HCT116 (cell line): ENCODE results near the gene ASGR1. TPM values are rescaled to one million over a fixed set of nuclear protein-coding genes. Genes with fewer than 3 reads are reported as not detected.
A peak's percentile ranks its signal among the peaks of the same experiment; 100 is the strongest.

ENCODE experiments used
- ATAC-seq: fragments of 200-7000 bp; cut with Tn5 transposase; 2 replicates; pipeline ENCODE4 v1.9.1; 2020; ENCODE audit warnings: mild to moderate bottlenecking, moderate library complexity
- BruUV-seq: library from RNA; stranded (reverse); fragments of 400-500 nt; replicated peaks from 2 replicates; lab custom pipeline; 2021; lab: Mats Ljungman, UMichigan
- CTCF ChIA-PET: fragments of 300-600 bp; sonication (Branson Sonifier 250); formaldehyde crosslinking; loops from one replicate; lab custom pipeline; 2021; ENCODE audit warnings: antibody characterized with exemption; lab: Charles Lee
- POLR2A ChIA-PET: fragments of 300-600, 350-600 bp; sonication (Branson Sonifier 250); formaldehyde crosslinking; loops from one replicate; lab custom pipeline; 2021; ENCODE audit warnings: antibody characterized with exemption; lab: Charles Lee
- RAD21 ChIA-PET, 2 experiments: fragments of 300-600 bp; sonication (Branson Sonifier 250); formaldehyde crosslinking; loops; one replicate each; lab custom pipeline; 2023; ENCODE audit warnings: low total read pairs in 2 of 2; ENCODE audit not compliant: uncharacterized antibody in 2 of 2, unreplicated experiment in 2 of 2, low non-redundant PET in 1 of 2; lab: Charles Lee
- DNase-seq: peaks from one replicate; pipeline ENCODE4 v3.0.0-alpha.2; 2010; ENCODE audit warnings: low read depth, low spot score
- H2AFZ ChIP-seq: fragments of 200-600 bp; shearing (Covaris generic), sonication (generic); 2 replicates; pipeline ENCODE4 v1.6.1; 2017; ENCODE audit warnings: low read depth, mixed run types, mixed read lengths, antibody characterized with exemption, low read length; ENCODE audit not compliant: poor library complexity, severe bottlenecking
- H3K27ac ChIP-seq: 2 replicates; pipeline ENCODE4 v1.5.1; 2012; ENCODE audit warnings: low read depth, low read length
- H3K27me3 ChIP-seq: fragments of 200-600 bp; sonication (generic); 2 replicates; pipeline ENCODE4 v1.6.1; 2016; ENCODE audit warnings: mixed run types, low read length, mixed read lengths; ENCODE audit not compliant: insufficient read depth
- H3K36me3 ChIP-seq, 2 experiments: fragments of 200-500 bp in 1 of 2; fragments of 200-600 bp in 1 of 2; sonication (Bioruptor generic) in 1 of 2; sonication (generic) in 1 of 2; 2 replicates each; pipeline versions ENCODE4 v1.5.1 to v1.6.1; 2014 to 2016; ENCODE audit warnings: low read length in 2 of 2, inconsistent platforms in 1 of 2, mixed read lengths in 1 of 2, mixed run types in 1 of 2; ENCODE audit not compliant: insufficient read depth in 2 of 2, control insufficient read depth in 1 of 2
- H3K4me1 ChIP-seq, 2 experiments: fragments of 200-600 bp in 1 of 2; sonication (generic) in 1 of 2; 2 replicates each; pipeline versions ENCODE4 v1.5.1 to v1.6.1; 2012 to 2017; ENCODE audit warnings: low read length in 2 of 2, inconsistent platforms in 1 of 2, mild to moderate bottlenecking in 1 of 2, mixed read lengths in 1 of 2, mixed run types in 1 of 2, moderate library complexity in 1 of 2; ENCODE audit not compliant: insufficient read depth in 2 of 2, control insufficient read depth in 1 of 2
- H3K4me2 ChIP-seq: fragments of 200-600 bp; sonication (generic); 2 replicates; pipeline ENCODE4 v1.6.1; 2017; ENCODE audit warnings: mixed run types, low read length, mixed read lengths
- H3K4me3 ChIP-seq, 2 experiments: fragments of 200-600 bp in 1 of 2; sonication (generic) in 1 of 2; replicated peaks in 1 of 2; 2 replicates each; pipeline ENCODE4 v1.5.1; 2011 to 2016; ENCODE audit warnings: low read length in 2 of 2, control low read depth in 1 of 2, low read depth in 1 of 2, mild to moderate bottlenecking in 1 of 2, mixed read lengths in 1 of 2, mixed run types in 1 of 2
- H3K79me2 ChIP-seq: fragments of 200-600 bp; sonication (generic); 2 replicates; pipeline ENCODE4 v1.6.1; 2017; ENCODE audit warnings: mild to moderate bottlenecking, mixed run types, low read length, moderate library complexity, mixed read lengths; ENCODE audit not compliant: insufficient read depth
- H3K9ac ChIP-seq: fragments of 200-600 bp; sonication (generic); 2 replicates; pipeline ENCODE4 v1.6.1; 2016; ENCODE audit warnings: low read length, mixed read lengths
- H3K9me2 ChIP-seq: fragments of 200-600 bp; sonication (generic), shearing (Covaris generic); 2 replicates; pipeline ENCODE4 v1.6.1; 2017; ENCODE audit warnings: mixed run types, mild to moderate bottlenecking, moderate library complexity; ENCODE audit not compliant: insufficient read depth
- H3K9me3 ChIP-seq, 2 experiments: fragments of 200-500 bp in 1 of 2; fragments of 200-600 bp in 1 of 2; sonication (Bioruptor generic) in 1 of 2; sonication (generic) in 1 of 2; 2 replicates each; pipeline ENCODE4 v1.6.1; 2014 to 2017; ENCODE audit warnings: low read length in 2 of 2, mixed read lengths in 2 of 2, inconsistent platforms in 1 of 2, low read depth in 1 of 2, mild to moderate bottlenecking in 1 of 2, mixed run types in 1 of 2, moderate library complexity in 1 of 2; ENCODE audit not compliant: control insufficient read depth in 1 of 2, insufficient read depth in 1 of 2
- H4K20me1 ChIP-seq: fragments of 200-600 bp; sonication (generic), shearing (Covaris generic); 2 replicates; pipeline ENCODE4 v1.6.1; 2017; ENCODE audit warnings: mixed run types, mild to moderate bottlenecking, moderate library complexity; ENCODE audit not compliant: insufficient read depth
- CBX3 ChIP-seq: IDR thresholded peaks from 2 replicates; pipeline ENCODE4 v1.6.1; 2012; ENCODE audit warnings: low read depth
- EGR1 ChIP-seq: IDR thresholded peaks from 2 replicates; pipeline ENCODE4 v1.6.1; 2012; ENCODE audit warnings: low read depth
- EZH2 ChIP-seq: fragments of 200-600 bp; sonication (generic); IDR thresholded peaks from 2 replicates; pipeline ENCODE4 v1.6.1; 2017; ENCODE audit warnings: antibody characterized with exemption, mixed run types
- FOSL1 ChIP-seq: IDR thresholded peaks from 2 replicates; pipeline ENCODE4 v1.6.1; 2012; ENCODE audit warnings: low read depth
- JUND ChIP-seq: IDR thresholded peaks from 2 replicates; pipeline ENCODE4 v1.6.1; 2012
- RAD21 ChIP-seq: IDR thresholded peaks from 2 replicates; pipeline ENCODE4 v1.6.1; 2012; ENCODE audit warnings: low read depth, mild to moderate bottlenecking
- SIN3A ChIP-seq: IDR thresholded peaks from 2 replicates; pipeline ENCODE4 v1.6.1; 2012; ENCODE audit warnings: low read depth
- SRF ChIP-seq: IDR thresholded peaks from 2 replicates; pipeline ENCODE4 v1.6.1; 2012; ENCODE audit warnings: low read depth
- YY1 ChIP-seq: IDR thresholded peaks from 2 replicates; pipeline ENCODE4 v1.6.1; 2011; ENCODE audit warnings: low read length, low read depth, moderate library complexity, mild to moderate bottlenecking; ENCODE audit not compliant: insufficient replicate concordance; ENCODE audit errors: extremely low read depth
- ZFX ChIP-seq: fragments of 450-650 bp; IDR thresholded peaks from 2 replicates; pipeline ENCODE4 v1.6.1; 2017
- intact Hi-C: fragments of 100-400 bp; cut with micrococcal nuclease; formaldehyde crosslinking; loops from 2 replicates; pipeline ENCODE4 v1.10.0; 2022
- total RNA-seq: library from RNA; stranded (reverse); gene quantifications from one replicate; pipeline ENCODE4 v1.2.1, GENCODE V29; 2021; ENCODE audit not compliant: unreplicated experiment
- TF ChIP-seq, protein P1 (sequence below), 3 experiments: fragments of 200-600 bp in 1 of 3; sonication (generic) in 1 of 3; IDR thresholded peaks in 2 of 3; conservative IDR thresholded peaks in 1 of 3; 2 replicates each; pipeline ENCODE4 v1.5.1; 2012 to 2017; ENCODE audit warnings: low read depth in 2 of 3, low read length in 2 of 3, antibody characterized with exemption in 1 of 3, borderline replicate concordance in 1 of 3, control low read depth in 1 of 3, mild to moderate bottlenecking in 1 of 3, mixed read lengths in 1 of 3, mixed run types in 1 of 3, moderate library complexity in 1 of 3; ENCODE audit not compliant: insufficient read depth in 1 of 3
- TF ChIP-seq, protein P2 (sequence below): IDR thresholded peaks from 2 replicates; pipeline ENCODE4 v1.6.1; 2011; ENCODE audit warnings: mild to moderate bottlenecking, low read length, moderate library complexity; ENCODE audit not compliant: insufficient replicate concordance; ENCODE audit errors: extremely low read depth
- TF ChIP-seq, protein P3 (sequence below): IDR thresholded peaks from 2 replicates; pipeline ENCODE4 v1.6.1; 2012
- TF ChIP-seq, protein P4 (sequence below): IDR thresholded peaks from 2 replicates; pipeline ENCODE4 v1.6.1; 2012

ASGR1 gene
- total RNA-seq, 1 experiment from 2014 or later = 1.2 TPM

DNA sequence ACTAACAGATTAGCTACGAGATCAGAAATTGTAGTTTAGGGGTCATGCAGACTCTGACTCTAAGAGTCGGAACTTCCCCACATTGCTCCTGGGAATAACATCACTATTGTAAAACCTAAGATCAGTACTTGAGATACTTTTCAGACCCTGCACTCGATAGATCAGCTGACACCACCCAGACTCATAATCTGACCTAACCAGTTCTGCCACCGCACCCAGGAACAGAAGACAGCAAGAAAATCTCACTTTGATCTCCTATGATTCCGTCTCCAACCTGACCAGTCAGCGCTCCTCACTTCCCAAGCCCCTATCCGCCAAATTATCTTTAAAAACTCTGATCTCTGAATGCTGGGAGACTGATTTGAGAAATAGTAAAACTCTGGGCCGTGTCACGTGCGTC lies 37.3 kb downstream of the ASGR1 start:
- TF ChIP-seq, protein P1, sequence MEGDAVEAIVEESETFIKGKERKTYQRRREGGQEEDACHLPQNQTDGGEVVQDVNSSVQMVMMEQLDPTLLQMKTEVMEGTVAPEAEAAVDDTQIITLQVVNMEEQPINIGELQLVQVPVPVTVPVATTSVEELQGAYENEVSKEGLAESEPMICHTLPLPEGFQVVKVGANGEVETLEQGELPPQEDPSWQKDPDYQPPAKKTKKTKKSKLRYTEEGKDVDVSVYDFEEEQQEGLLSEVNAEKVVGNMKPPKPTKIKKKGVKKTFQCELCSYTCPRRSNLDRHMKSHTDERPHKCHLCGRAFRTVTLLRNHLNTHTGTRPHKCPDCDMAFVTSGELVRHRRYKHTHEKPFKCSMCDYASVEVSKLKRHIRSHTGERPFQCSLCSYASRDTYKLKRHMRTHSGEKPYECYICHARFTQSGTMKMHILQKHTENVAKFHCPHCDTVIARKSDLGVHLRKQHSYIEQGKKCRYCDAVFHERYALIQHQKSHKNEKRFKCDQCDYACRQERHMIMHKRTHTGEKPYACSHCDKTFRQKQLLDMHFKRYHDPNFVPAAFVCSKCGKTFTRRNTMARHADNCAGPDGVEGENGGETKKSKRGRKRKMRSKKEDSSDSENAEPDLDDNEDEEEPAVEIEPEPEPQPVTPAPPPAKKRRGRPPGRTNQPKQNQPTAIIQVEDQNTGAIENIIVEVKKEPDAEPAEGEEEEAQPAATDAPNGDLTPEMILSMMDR (IDR thresholded peaks at IDR 0.05 in 2 of 3, conservative IDR thresholded peaks at IDR 0.05 in 1 of 3; ENCODE audit: borderline replicate concordance in 1 of 3, insufficient read depth in 1 of 3, low read depth in 2 of 3, low read length in 2 of 3) = no peak
- BruUV-seq = no TSS peak
- Histone ChIP-seq H4K20me1 (no peaks in the 10 kb centered on the region), H3K4me3 (no peak overlapping the region), H3K4me2 (peak overlapping the region; percentile 36), H3K9ac (no peak overlapping the region), H3K36me3 (no peaks in the 10 kb centered on the region), H2AFZ (peak overlapping the region; percentile 78), H3K79me2 (no peaks in the 10 kb centered on the region), H3K4me1 (peaks cover 13 to 17% of the 10 kb centered on the region in 2 experiments), H3K27ac (no peak overlapping the region), H3K9me2 (no peaks in the 10 kb centered on the region), H3K9me3 (no peaks in the 10 kb centered on the region), H3K27me3 (no peaks in the 10 kb centered on the region)
- CTCF ChIA-PET = no interaction called here
- no peak for ATAC-seq
- no peak for DNase-seq
- RAD21 ChIA-PET = no interaction called here
- intact Hi-C loops = no loop called here
- POLR2A ChIA-PET = no interaction called here

DNA sequence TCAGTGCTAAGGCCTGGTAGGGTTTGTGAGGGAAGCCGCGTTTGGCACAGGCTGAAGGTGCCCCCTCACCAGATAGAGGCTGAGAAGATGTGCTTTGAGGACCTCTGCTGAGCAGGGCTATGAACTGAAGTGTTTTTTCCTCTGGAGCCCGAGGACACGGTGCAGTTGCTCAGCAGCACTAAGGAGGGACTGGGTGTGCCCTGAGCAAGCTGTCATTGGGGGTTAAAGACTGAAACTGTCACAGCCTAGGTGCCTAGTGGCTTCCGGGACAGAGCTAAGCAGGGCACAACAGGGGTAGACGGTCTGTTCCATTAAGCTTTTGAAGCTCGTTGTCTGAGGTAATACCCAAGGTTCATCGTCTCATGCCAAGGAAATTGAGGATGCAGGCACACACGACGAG lies 39.8 kb downstream of the ASGR1 start:
- no peaks in the 10 kb centered on the region for H3K9me3 ChIP-seq
- no peak overlapping the region for H3K4me2 ChIP-seq
- intact Hi-C loops = no loop called here
- H3K79me2 ChIP-seq = no peaks in the 10 kb centered on the region
- H3K9me2 ChIP-seq = no peaks in the 10 kb centered on the region
- H3K27me3 ChIP-seq = no peaks in the 10 kb centered on the region
- no peak overlapping the region for H3K4me3 ChIP-seq
- ChIA-PET RAD21 (no interaction called here), CTCF (interaction anchor here (1.1 to 1.8 kb wide), 3 partner anchors 26 to 93 kb away, joined by 3 to 6 read pairs (median 4); no protein-coding TSS in a partner anchor), POLR2A (no interaction called here)
- H3K4me1 ChIP-seq = peaks cover 13 to 26% of the 10 kb centered on the region in 2 experiments
- no peaks in the 10 kb centered on the region for H3K36me3 ChIP-seq
- DNase-seq = no peak
- no peak for ATAC-seq
- no TSS peak for BruUV-seq
- no peak overlapping the region for H2AFZ ChIP-seq
- H3K27ac ChIP-seq = no peak overlapping the region
- no peaks in the 10 kb centered on the region for H4K20me1 ChIP-seq
- H3K9ac ChIP-seq = no peak overlapping the region
- TF ChIP-seq FOSL1 (no peak), ZFX (no peak), YY1 (no peak), SIN3A (no peak), JUND (no peak), EGR1 (no peak), RAD21 (no peak), CBX3 (no peak), EZH2 (no peak), SRF (no peak)
- TF ChIP-seq, protein P2, sequence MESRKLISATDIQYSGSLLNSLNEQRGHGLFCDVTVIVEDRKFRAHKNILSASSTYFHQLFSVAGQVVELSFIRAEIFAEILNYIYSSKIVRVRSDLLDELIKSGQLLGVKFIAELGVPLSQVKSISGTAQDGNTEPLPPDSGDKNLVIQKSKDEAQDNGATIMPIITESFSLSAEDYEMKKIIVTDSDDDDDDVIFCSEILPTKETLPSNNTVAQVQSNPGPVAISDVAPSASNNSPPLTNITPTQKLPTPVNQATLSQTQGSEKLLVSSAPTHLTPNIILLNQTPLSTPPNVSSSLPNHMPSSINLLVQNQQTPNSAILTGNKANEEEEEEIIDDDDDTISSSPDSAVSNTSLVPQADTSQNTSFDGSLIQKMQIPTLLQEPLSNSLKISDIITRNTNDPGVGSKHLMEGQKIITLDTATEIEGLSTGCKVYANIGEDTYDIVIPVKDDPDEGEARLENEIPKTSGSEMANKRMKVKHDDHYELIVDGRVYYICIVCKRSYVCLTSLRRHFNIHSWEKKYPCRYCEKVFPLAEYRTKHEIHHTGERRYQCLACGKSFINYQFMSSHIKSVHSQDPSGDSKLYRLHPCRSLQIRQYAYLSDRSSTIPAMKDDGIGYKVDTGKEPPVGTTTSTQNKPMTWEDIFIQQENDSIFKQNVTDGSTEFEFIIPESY = no peak
- TF ChIP-seq, protein P3, sequence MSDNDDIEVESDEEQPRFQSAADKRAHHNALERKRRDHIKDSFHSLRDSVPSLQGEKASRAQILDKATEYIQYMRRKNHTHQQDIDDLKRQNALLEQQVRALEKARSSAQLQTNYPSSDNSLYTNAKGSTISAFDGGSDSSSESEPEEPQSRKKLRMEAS = no peak
- TF ChIP-seq, protein P4, sequence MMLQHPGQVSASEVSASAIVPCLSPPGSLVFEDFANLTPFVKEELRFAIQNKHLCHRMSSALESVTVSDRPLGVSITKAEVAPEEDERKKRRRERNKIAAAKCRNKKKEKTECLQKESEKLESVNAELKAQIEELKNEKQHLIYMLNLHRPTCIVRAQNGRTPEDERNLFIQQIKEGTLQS = no peak
- TF ChIP-seq, protein P1 (IDR thresholded peaks at IDR 0.05 in 2 of 3, conservative IDR thresholded peaks at IDR 0.05 in 1 of 3; ENCODE audit: borderline replicate concordance in 1 of 3, insufficient read depth in 1 of 3, low read depth in 2 of 3, low read length in 2 of 3) = no peak
